GM19238 (cell line): ENCODE measurements around the gene CRB1.

Source experiments
- DNase-seq: peaks from one replicate; pipeline ENCODE4 v3.0.0; 2011; ENCODE audit warnings: low spot score; ENCODE audit not compliant: insufficient read length

Gene CRB1

GRCh38 chr1:197303463-197303862 lies 35.4 kb downstream of the CRB1 start:
- no peak for DNase-seq

- DNase-seq = no peak
These were observed 36.7 kb downstream of the CRB1 start for GRCh38 chr1:197304638-197305200.

- DNase-seq = no peak
These were observed 37.9 kb downstream of the CRB1 start for GRCh38 chr1:197305925-197306324.

- DNase-seq = no peak
These were observed 38.5 kb downstream of the CRB1 start for GRCh38 chr1:197306381-197307062.

GRCh38 chr1:197307136-197307535 lies 39.1 kb downstream of the CRB1 start:
- DNase-seq = no peak

GRCh38 chr1:197307551-197307950 lies 39.5 kb downstream of the CRB1 start:
- no peak for DNase-seq

- no peak for DNase-seq
These were observed 43.0 kb downstream of the CRB1 start for GRCh38 chr1:197311081-197311480.

GRCh38 chr1:197312163-197312562 lies 44.1 kb downstream of the CRB1 start:
- no peak for DNase-seq

- no peak for DNase-seq
These were observed 45.7 kb downstream of the CRB1 start for GRCh38 chr1:197313713-197314112.

GRCh38 chr1:197314682-197315081 lies 46.6 kb downstream of the CRB1 start:
- DNase-seq = no peak

- no peak for DNase-seq
These were observed 51.6 kb downstream of the CRB1 start for GRCh38 chr1:197319631-197320030.

GRCh38 chr1:197320991-197321531 lies 53.0 kb downstream of the CRB1 start:
- DNase-seq = no peak

- DNase-seq = no peak
These were observed 53.8 kb downstream of the CRB1 start for GRCh38 chr1:197321811-197322210.

- no peak for DNase-seq
These were observed 59.8 kb downstream of the CRB1 start for GRCh38 chr1:197327776-197328364.

GRCh38 chr1:197330213-197330612 lies 62.2 kb downstream of the CRB1 start:
- DNase-seq = no peak

- DNase-seq = no peak
These were observed 63.5 kb downstream of the CRB1 start for GRCh38 chr1:197331565-197331964.

- DNase-seq = no peak
These were observed 65.0 kb downstream of the CRB1 start for GRCh38 chr1:197333041-197333440.

- no peak for DNase-seq
These were observed 68.5 kb downstream of the CRB1 start for GRCh38 chr1:197336571-197336970.

- no peak for DNase-seq
These were observed 71.3 kb downstream of the CRB1 start for GRCh38 chr1:197339106-197340060.

GRCh38 chr1:197341626-197342025 lies 73.6 kb downstream of the CRB1 start:
- DNase-seq = no peak

- no peak for DNase-seq
These were observed 74.1 kb downstream of the CRB1 start for GRCh38 chr1:197342044-197342565.
